OCI-LY1 (cell line): Measurements from ENCODE around the gene ASPA.
"Not testable (repeated sequence)": the region's sequence is repeated elsewhere in the genome, so short reads cannot be mapped to it uniquely, and the experiment has no call there.

ENCODE experiments used
- H2AFZ ChIP-seq: fragments of 200-600 bp; sonication (generic), shearing (Covaris generic); 2 replicates; pipeline ENCODE4 v1.6.0; 2014; ENCODE audit warnings: antibody characterized with exemption, mild to moderate bottlenecking, low read length
- H3F3A ChIP-seq: fragments of 200-600 bp; sonication (generic), shearing (Covaris generic); 2 replicates; pipeline ENCODE4 v1.6.0; 2014; ENCODE audit warnings: mild to moderate bottlenecking, antibody characterized with exemption, low read length, moderate library complexity; ENCODE audit not compliant: insufficient read depth
- H3K27ac ChIP-seq: fragments of 200-600 bp; sonication (generic); 2 replicates; pipeline ENCODE4 v1.5.1; 2014; ENCODE audit warnings: low read length, mixed run types, mild to moderate bottlenecking, low read depth; ENCODE audit not compliant: poor library complexity, severe bottlenecking
- H3K27me3 ChIP-seq: fragments of 200-600 bp; sonication (generic); 2 replicates; pipeline ENCODE4 v1.6.0; 2014; ENCODE audit warnings: antibody characterized with exemption, mild to moderate bottlenecking, low read length, moderate library complexity; ENCODE audit not compliant: insufficient read depth
- H3K36me3 ChIP-seq: fragments of 200-600 bp; sonication (generic); 2 replicates; pipeline ENCODE4 v1.6.1; 2014; ENCODE audit warnings: mild to moderate bottlenecking, antibody characterized with exemption, low read length, moderate library complexity, mixed read lengths; ENCODE audit not compliant: insufficient read depth
- H3K4me1 ChIP-seq: fragments of 200-600 bp; sonication (generic); 2 replicates; pipeline ENCODE4 v1.5.1; 2014; ENCODE audit warnings: mild to moderate bottlenecking, low read length, moderate library complexity; ENCODE audit not compliant: insufficient read depth, severe bottlenecking
- H3K4me2 ChIP-seq: fragments of 200-600 bp; sonication (generic), shearing (Covaris generic); 2 replicates; pipeline ENCODE4 v1.6.1; 2014; ENCODE audit warnings: low read length
- H3K4me3 ChIP-seq: fragments of 200-600 bp; sonication (generic); 2 replicates; pipeline ENCODE4 v1.5.1; 2014; ENCODE audit warnings: low read length, low read depth, mild to moderate bottlenecking, mixed read lengths; ENCODE audit not compliant: poor library complexity, severe bottlenecking
- H3K79me2 ChIP-seq: fragments of 200-600 bp; shearing (Covaris generic); 2 replicates; pipeline ENCODE4 v1.6.1; 2016; ENCODE audit warnings: mixed run types, low read length, mixed read lengths; ENCODE audit not compliant: insufficient read depth
- H3K9ac ChIP-seq: fragments of 200-600 bp; sonication (generic), shearing (Covaris generic); 2 replicates; pipeline ENCODE4 v1.6.1; 2014; ENCODE audit warnings: mild to moderate bottlenecking, low read length, mixed read lengths
- H3K9me2 ChIP-seq: fragments of 200-600 bp; sonication (generic), shearing (Covaris generic); 2 replicates; pipeline ENCODE4 v1.6.1; 2014; ENCODE audit warnings: low read depth, mild to moderate bottlenecking, low read length, mixed read lengths
- H3K9me3 ChIP-seq: fragments of 200-600 bp; shearing (Covaris generic); 2 replicates; pipeline ENCODE4 v1.6.1; 2014; ENCODE audit warnings: low read length, mixed read lengths
- H4K20me1 ChIP-seq: fragments of 200-600 bp; sonication (generic), shearing (Covaris generic); 2 replicates; pipeline ENCODE4 v1.6.0; 2016; ENCODE audit warnings: mild to moderate bottlenecking, low read length; ENCODE audit not compliant: insufficient read depth
- EZH2 ChIP-seq: fragments of 200-600 bp; sonication (generic), shearing (Covaris generic); IDR thresholded peaks from 2 replicates; pipeline ENCODE4 v1.8.0; 2017; ENCODE audit warnings: borderline replicate concordance, mixed run types, mild to moderate bottlenecking, antibody characterized with exemption, low read length, moderate library complexity, mixed read lengths
- TF ChIP-seq, protein P1 (sequence below): fragments of 200-600 bp; sonication (generic), shearing (Covaris generic); IDR thresholded peaks from 2 replicates; pipeline ENCODE4 v1.5.1; 2017; ENCODE audit warnings: mild to moderate bottlenecking, antibody characterized with exemption, low read length, moderate library complexity, mixed read lengths

The ASPA gene

GRCh38 chr17:3514873-3515272 is 39.1 kb downstream of the ASPA start:
- Histone ChIP-seq H3K27ac (no peak overlapping the region), H3K4me2 (no peak overlapping the region), H3F3A (no peaks in the 10 kb centered on the region), H3K4me1 (no peaks in the 10 kb centered on the region), H3K4me3 (no peak overlapping the region), H3K79me2 (no peaks in the 10 kb centered on the region), H4K20me1 (no peaks in the 10 kb centered on the region), H3K9ac (no peak overlapping the region), H3K9me2 (no peaks in the 10 kb centered on the region), H3K27me3 (no peaks in the 10 kb centered on the region), H2AFZ (no peak overlapping the region), H3K9me3 (no peaks in the 10 kb centered on the region), H3K36me3 (no peaks in the 10 kb centered on the region)
- TF ChIP-seq, protein P1, sequence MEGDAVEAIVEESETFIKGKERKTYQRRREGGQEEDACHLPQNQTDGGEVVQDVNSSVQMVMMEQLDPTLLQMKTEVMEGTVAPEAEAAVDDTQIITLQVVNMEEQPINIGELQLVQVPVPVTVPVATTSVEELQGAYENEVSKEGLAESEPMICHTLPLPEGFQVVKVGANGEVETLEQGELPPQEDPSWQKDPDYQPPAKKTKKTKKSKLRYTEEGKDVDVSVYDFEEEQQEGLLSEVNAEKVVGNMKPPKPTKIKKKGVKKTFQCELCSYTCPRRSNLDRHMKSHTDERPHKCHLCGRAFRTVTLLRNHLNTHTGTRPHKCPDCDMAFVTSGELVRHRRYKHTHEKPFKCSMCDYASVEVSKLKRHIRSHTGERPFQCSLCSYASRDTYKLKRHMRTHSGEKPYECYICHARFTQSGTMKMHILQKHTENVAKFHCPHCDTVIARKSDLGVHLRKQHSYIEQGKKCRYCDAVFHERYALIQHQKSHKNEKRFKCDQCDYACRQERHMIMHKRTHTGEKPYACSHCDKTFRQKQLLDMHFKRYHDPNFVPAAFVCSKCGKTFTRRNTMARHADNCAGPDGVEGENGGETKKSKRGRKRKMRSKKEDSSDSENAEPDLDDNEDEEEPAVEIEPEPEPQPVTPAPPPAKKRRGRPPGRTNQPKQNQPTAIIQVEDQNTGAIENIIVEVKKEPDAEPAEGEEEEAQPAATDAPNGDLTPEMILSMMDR, result no peak
- no peak for TF ChIP-seq EZH2

GRCh38 chr17:3519472-3519871 is 43.7 kb downstream of the ASPA start:
- not testable (repeated sequence) for H3K4me2 ChIP-seq, H3F3A ChIP-seq, H4K20me1 ChIP-seq, H3K36me3 ChIP-seq, H3K27me3 ChIP-seq, H3K79me2 ChIP-seq, H3K9me2 ChIP-seq, H3K27ac ChIP-seq, H3K4me1 ChIP-seq, H3K9ac ChIP-seq, H3K9me3 ChIP-seq, H2AFZ ChIP-seq, H3K4me3 ChIP-seq

DNA sequence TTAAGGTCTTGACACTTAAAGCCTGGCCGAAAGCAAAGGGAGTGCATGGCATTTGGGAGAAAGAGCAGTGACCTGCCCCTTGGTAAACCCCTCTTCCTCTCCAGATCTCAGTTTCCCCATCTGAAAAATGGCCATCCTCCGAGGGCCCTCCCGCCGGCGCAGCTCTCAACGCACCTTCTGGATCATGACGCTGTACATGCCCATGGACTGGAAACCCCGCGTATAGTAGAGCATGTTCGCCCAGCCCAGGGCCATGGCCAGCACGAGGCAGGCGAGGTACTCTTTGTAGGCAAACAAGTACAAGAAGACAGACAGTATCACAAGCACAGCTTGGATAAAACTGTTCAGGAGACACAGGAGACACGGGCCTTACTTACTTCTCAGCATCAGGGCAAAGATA is 48.2 kb downstream of the ASPA start:
- no peaks in the 10 kb centered on the region for H3K9me2 ChIP-seq
- no peak overlapping the region for H3K27ac ChIP-seq
- H3K9me3 ChIP-seq, result no peaks in the 10 kb centered on the region
- H3K27me3 ChIP-seq, result no peaks in the 10 kb centered on the region
- no peak overlapping the region for H2AFZ ChIP-seq
- H3K9ac ChIP-seq, result no peak overlapping the region
- H3K4me1 ChIP-seq, result no peaks in the 10 kb centered on the region
- no peaks in the 10 kb centered on the region for H4K20me1 ChIP-seq
- no peak overlapping the region for H3K4me3 ChIP-seq
- TF ChIP-seq, protein P1, result no peak
- TF ChIP-seq EZH2, result no peak
- no peaks in the 10 kb centered on the region for H3K79me2 ChIP-seq
- H3F3A ChIP-seq, result no peaks in the 10 kb centered on the region
- no peaks in the 10 kb centered on the region for H3K36me3 ChIP-seq
- H3K4me2 ChIP-seq, result no peak overlapping the region

DNA sequence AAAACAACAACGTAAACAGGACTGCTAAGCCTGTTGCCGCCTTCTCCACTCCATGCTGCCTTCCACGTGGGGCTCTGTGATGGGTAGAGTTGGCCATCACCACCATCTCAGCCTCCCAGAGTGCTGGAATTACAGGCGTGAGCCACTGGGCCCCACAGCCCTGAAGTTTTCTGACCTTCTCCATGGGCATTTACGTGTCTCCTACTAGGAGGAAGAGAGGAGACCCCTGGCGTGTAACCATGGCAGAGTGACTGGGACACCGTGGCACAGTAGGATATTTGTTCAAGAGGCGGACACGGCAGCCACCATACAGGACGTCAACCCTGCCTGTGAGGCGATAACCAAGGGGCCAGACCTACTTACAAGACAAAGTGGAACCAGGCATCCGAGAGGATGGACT is 50.7 kb downstream of the ASPA start:
- Histone ChIP-seq H3F3A (no peaks in the 10 kb centered on the region), H4K20me1 (no peaks in the 10 kb centered on the region), H2AFZ (no peak overlapping the region), H3K4me3 (no peak overlapping the region), H3K4me2 (no peak overlapping the region), H3K79me2 (no peaks in the 10 kb centered on the region), H3K9me3 (no peaks in the 10 kb centered on the region), H3K4me1 (no peaks in the 10 kb centered on the region), H3K36me3 (no peaks in the 10 kb centered on the region), H3K27me3 (no peaks in the 10 kb centered on the region), H3K27ac (no peak overlapping the region), H3K9ac (no peak overlapping the region), H3K9me2 (no peaks in the 10 kb centered on the region)
- TF ChIP-seq EZH2, result no peak
- TF ChIP-seq, protein P1, result no peak
